Suprapubic skin (tissue), 3 donors: ENCODE data around the gene OSER1.

Experiments
- CTCF ChIP-seq, 2 donors: fragments of 200-600 bp in 1 of 2; fragments of 450-650 bp in 1 of 2; sonication (generic) in 1 of 2; IDR thresholded peaks; one replicate each; pipeline ENCODE4 v1.5.1; 2016 to 2019; ENCODE audit warnings: antibody characterized with exemption in 2 of 2, mild to moderate bottlenecking in 1 of 2, moderate library complexity in 1 of 2
- EP300 ChIP-seq: sonication (generic); formaldehyde crosslinking; IDR thresholded peaks from one replicate; pipeline ENCODE4 v1.6.1; 2017; ENCODE audit warnings: antibody characterized with exemption
- POLR2A ChIP-seq, 2 donors: fragments of 450-650 bp; IDR thresholded peaks; one replicate each; pipeline ENCODE4 v1.6.1; 2017; ENCODE audit warnings: antibody characterized with exemption in 2 of 2, mild to moderate bottlenecking in 2 of 2, moderate library complexity in 2 of 2

- TF ChIP-seq CTCF (IDR thresholded peaks at IDR 0.05) (no peak), POLR2A (IDR thresholded peaks at IDR 0.05) (no peak), EP300 (no peak)
These were observed 40.7 kb upstream of the OSER1 start for GRCh38 chr20:44251284-44251683.
